GM23338 (cell line): ENCODE data around the gene PLD6. TPM values are rescaled to one million over a fixed set of nuclear protein-coding genes. Genes with fewer than 3 reads are reported as not detected.

Experiments used
- ATAC-seq: fragments of 200-7000 bp; cut with Tn5 transposase; 3 replicates; pipeline ENCODE4 v1.9.1; 2020
- DNase-seq: peaks from one replicate; pipeline ENCODE4 v3.0.0-alpha.2; 2015; ENCODE audit warnings: low spot score
- H2AFZ ChIP-seq: fragments of 200-600 bp; sonication (generic); 2 replicates; pipeline ENCODE4 v1.8.0; 2016; ENCODE audit warnings: antibody characterized with exemption, mild to moderate bottlenecking, moderate library complexity
- H3F3A ChIP-seq: fragments of 200-600 bp; sonication (generic); replicated peaks from 2 replicates; pipeline ENCODE4 v1.8.0; 2017; ENCODE audit warnings: antibody characterized with exemption, mixed run types, low read depth
- H3K27ac ChIP-seq: fragments of 200-600 bp; sonication (generic); 2 replicates; pipeline ENCODE4 v1.6.1; 2016; ENCODE audit warnings: low read depth
- H3K27me3 ChIP-seq: fragments of 200-600 bp; sonication (generic); 2 replicates; pipeline ENCODE4 v1.8.0; 2016; ENCODE audit warnings: mild to moderate bottlenecking, mixed run types, moderate library complexity; ENCODE audit not compliant: insufficient read depth
- H3K36me3 ChIP-seq: fragments of 200-600 bp; sonication (generic); 2 replicates; pipeline ENCODE4 v1.8.0; 2016; ENCODE audit warnings: mild to moderate bottlenecking; ENCODE audit not compliant: insufficient read depth
- H3K4me1 ChIP-seq: fragments of 200-600 bp; sonication (generic); 2 replicates; pipeline ENCODE4 v1.8.0; 2016; ENCODE audit warnings: mild to moderate bottlenecking, moderate library complexity; ENCODE audit not compliant: insufficient read depth
- H3K4me2 ChIP-seq: fragments of 200-600 bp; sonication (generic); 2 replicates; pipeline ENCODE4 v1.7.1; 2017; ENCODE audit warnings: mixed run types
- H3K4me3 ChIP-seq: fragments of 200-600 bp; sonication (generic); 2 replicates; pipeline ENCODE4 v1.6.1; 2016; ENCODE audit warnings: mixed run types
- H3K79me2 ChIP-seq: fragments of 200-600 bp; sonication (generic); replicated peaks from 2 replicates; pipeline ENCODE4 v1.8.0; 2017; ENCODE audit warnings: mild to moderate bottlenecking; ENCODE audit not compliant: insufficient read depth
- H3K9me2 ChIP-seq: fragments of 200-600 bp; sonication (generic); 2 replicates; pipeline ENCODE4 v1.8.0; 2017; ENCODE audit not compliant: insufficient read depth
- H4K20me1 ChIP-seq: fragments of 200-600 bp; sonication (generic); replicated peaks from 2 replicates; pipeline ENCODE4 v1.8.0; 2017; ENCODE audit warnings: mild to moderate bottlenecking; ENCODE audit not compliant: insufficient read depth
- H3K27ac Mint-ChIP-seq: 2 replicates; pipeline ENCODE4 v1.8.0; 2020; ENCODE audit warnings: inconsistent platforms, mild to moderate bottlenecking, moderate library complexity, mixed read lengths
- H3K27me3 Mint-ChIP-seq: 3 replicates; pipeline ENCODE4 v1.8.0; 2022; ENCODE audit warnings: low read depth, mild to moderate bottlenecking, moderate library complexity, mixed read lengths, inconsistent platforms; ENCODE audit not compliant: insufficient read depth, poor library complexity
- H3K36me3 Mint-ChIP-seq: 3 replicates; pipeline ENCODE4 v1.8.0; 2021; ENCODE audit warnings: low read depth, mild to moderate bottlenecking, inconsistent platforms, moderate library complexity, mixed read lengths
- H3K4me1 Mint-ChIP-seq: 3 replicates; pipeline ENCODE4 v1.8.0; 2020; ENCODE audit warnings: mild to moderate bottlenecking, inconsistent platforms, mixed read lengths
- H3K4me3 Mint-ChIP-seq: 3 replicates; pipeline ENCODE4 v1.8.0; 2021; ENCODE audit warnings: moderate library complexity, mild to moderate bottlenecking, inconsistent platforms, mixed read lengths
- H3K9me3 Mint-ChIP-seq: 3 replicates; pipeline ENCODE4 v1.8.0; 2020; ENCODE audit warnings: moderate library complexity, mild to moderate bottlenecking, inconsistent platforms, mixed read lengths
- EZH2phosphoT487 ChIP-seq: fragments of 200-600 bp; sonication (generic); IDR thresholded peaks from one replicate; pipeline ENCODE4 v1.8.1; 2018; ENCODE audit warnings: antibody characterized with exemption; ENCODE audit not compliant: unreplicated experiment
- JUNB ChIP-seq: IDR thresholded peaks from one replicate; pipeline ENCODE4 v1.6.1; 2016; ENCODE audit warnings: antibody characterized with exemption; ENCODE audit not compliant: unreplicated experiment
- STAT1 ChIP-seq: IDR thresholded peaks from one replicate; pipeline ENCODE4 v1.6.1; 2016; ENCODE audit warnings: antibody characterized with exemption; ENCODE audit not compliant: unreplicated experiment
- ZNF114 ChIP-seq: fragments of 250-450 bp; sonication (Bioruptor Pico); IDR thresholded peaks from 2 replicates; pipeline ENCODE4 v1.5.0; 2020; ENCODE audit warnings: mild to moderate bottlenecking, moderate library complexity
- ZNF331 ChIP-seq: fragments of 250-450 bp; sonication (Bioruptor Pico); IDR thresholded peaks from 2 replicates; pipeline ENCODE4 v1.5.0; 2020; ENCODE audit warnings: low read depth, mild to moderate bottlenecking, moderate library complexity
- ZNF462 ChIP-seq: fragments of 250-450 bp; sonication (Bioruptor Pico); IDR thresholded peaks from 2 replicates; pipeline ENCODE4 v1.5.0; 2020; ENCODE audit warnings: mild to moderate bottlenecking, moderate library complexity
- polyA plus RNA-seq: library from polyadenylated mRNA; unstranded; fragments of >200 nt; fragmentation: Nextera tagmentation; extraction: Ambion mirVana; gene quantifications from 2 replicates; pipeline ENCODE4 v1.2.1, GENCODE V29; 2016
- total RNA-seq: library from RNA; depleted of rRNA; stranded (reverse); fragments of >200 nt; shearing (Covaris generic); gene quantifications from 2 replicates; pipeline ENCODE4 v1.2.3, GENCODE V29; 2014

PLD6 gene
- total and polyA plus RNA-seq, 2 experiments from 2014 or later = not detected

GRCh38 chr17:17214646-17215436 lies 8.7 kb upstream of the PLD6 start (continued):
- no peak for TF ChIP-seq ZNF462 (CRISPR knock-in tag)

GRCh38 chr17:17213775-17214174 lies 7.6 kb upstream of the PLD6 start:
- Histone ChIP-seq H3K79me2 (no peaks in the 10 kb centered on the region), H3K27ac (no peak overlapping the region), H3F3A (0 out of 2 replicates have a peak, but pooled peaks cover 3% of the 10 kb centered on the region), H4K20me1 (no peaks in the 10 kb centered on the region; the same call in 1 of the 2 replicates), H3K4me2 (no peak overlapping the region), H3K4me1 (no peaks in the 10 kb centered on the region), H3K4me3 (no peak overlapping the region), H3K27me3 (no peaks in the 10 kb centered on the region), H3K36me3 (peaks cover 11% of the 10 kb centered on the region; the same call in 1 of the 2 replicates), H2AFZ (no peak overlapping the region), H3K9me2 (no peaks in the 10 kb centered on the region)
- Mint-ChIP-seq H3K9me3 (no peaks in the 10 kb centered on the region), H3K27me3 (peaks cover 5% of the 10 kb centered on the region), H3K4me3 (no peak overlapping the region), H3K36me3 (peaks cover 41% of the 10 kb centered on the region), H3K4me1 (no peaks in the 10 kb centered on the region), H3K27ac (no peak overlapping the region)
- DNase-seq (no peak), ATAC-seq (no peak)
- TF ChIP-seq ZNF462 (CRISPR knock-in tag) (no peak), EZH2phosphoT487 (no peak), STAT1 (no peak), ZNF114 (CRISPR knock-in tag) (no peak), ZNF331 (CRISPR knock-in tag) (no peak), JUNB (no peak)
